SH-SY5Y (cell line): ENCODE data around the gene HIBCH.

Experiments
- GATA2 ChIP-seq: IDR thresholded peaks from 2 replicates; pipeline ENCODE4 v1.6.1; 2011; ENCODE audit warnings: mild to moderate bottlenecking, low read depth, low read length
- GATA3 ChIP-seq: IDR thresholded peaks from 2 replicates; pipeline ENCODE4 v1.6.1; 2011; ENCODE audit warnings: low read depth, mild to moderate bottlenecking, low read length, moderate library complexity

DNA sequence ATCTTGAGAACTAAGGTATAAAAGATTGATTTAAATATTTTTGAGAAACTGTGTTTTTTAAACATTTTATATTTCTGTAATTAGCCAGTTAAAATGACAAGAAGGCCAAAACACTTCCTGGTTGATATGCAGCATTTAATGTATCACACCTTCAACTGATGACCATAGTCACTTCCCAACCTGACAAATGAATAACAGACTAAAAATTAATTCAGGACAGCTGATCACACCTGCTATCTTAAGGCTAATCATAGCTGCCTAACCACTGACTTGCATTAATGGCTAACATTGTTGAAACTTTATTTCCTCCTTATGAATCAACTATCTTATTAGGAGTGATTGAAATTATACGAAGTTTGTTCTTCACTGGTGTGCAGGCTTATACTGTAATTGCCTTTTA is 131.3 kb downstream of the HIBCH start:
- TF ChIP-seq GATA3 (no peak), GATA2 (no peak)
